ENCODE measurements around the gene HDLBP.

The HDLBP gene

DNA sequence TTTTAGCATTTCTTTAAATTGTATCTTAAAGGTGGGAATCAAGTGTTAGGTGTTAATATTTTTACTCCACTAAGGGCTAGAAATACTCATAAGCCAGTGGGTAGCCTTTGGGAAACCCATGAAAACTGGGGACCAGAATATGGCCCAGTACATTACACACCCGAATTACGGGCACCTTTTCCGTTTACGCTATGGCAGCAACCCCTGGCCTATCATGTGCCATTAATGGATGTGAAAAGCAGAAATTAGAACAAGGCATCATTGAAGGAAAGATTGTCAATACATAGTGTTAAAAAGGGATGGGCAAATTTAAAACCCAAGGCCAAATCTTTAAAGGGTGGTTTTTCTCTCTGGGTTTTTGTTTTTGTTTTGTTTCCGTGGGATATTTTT is 41.4 kb upstream of the HDLBP start:
- peak overlapping the region; percentile 86 for H3K4me3 ChIP-seq (ENCODE audit: low read length)
- TF ChIP-seq, protein P1, sequence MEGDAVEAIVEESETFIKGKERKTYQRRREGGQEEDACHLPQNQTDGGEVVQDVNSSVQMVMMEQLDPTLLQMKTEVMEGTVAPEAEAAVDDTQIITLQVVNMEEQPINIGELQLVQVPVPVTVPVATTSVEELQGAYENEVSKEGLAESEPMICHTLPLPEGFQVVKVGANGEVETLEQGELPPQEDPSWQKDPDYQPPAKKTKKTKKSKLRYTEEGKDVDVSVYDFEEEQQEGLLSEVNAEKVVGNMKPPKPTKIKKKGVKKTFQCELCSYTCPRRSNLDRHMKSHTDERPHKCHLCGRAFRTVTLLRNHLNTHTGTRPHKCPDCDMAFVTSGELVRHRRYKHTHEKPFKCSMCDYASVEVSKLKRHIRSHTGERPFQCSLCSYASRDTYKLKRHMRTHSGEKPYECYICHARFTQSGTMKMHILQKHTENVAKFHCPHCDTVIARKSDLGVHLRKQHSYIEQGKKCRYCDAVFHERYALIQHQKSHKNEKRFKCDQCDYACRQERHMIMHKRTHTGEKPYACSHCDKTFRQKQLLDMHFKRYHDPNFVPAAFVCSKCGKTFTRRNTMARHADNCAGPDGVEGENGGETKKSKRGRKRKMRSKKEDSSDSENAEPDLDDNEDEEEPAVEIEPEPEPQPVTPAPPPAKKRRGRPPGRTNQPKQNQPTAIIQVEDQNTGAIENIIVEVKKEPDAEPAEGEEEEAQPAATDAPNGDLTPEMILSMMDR (conservative IDR thresholded peaks at IDR 0.05; ENCODE audit: low read length) = no peak
- DNase-seq (ENCODE audit: low read depth) = no peak

GRCh38 chr2:241355983-241356870 is 40.8 kb upstream of the HDLBP start, which contains the start of gene FARP2:
FARP2 (plus strand) TSS chr2:241356285; CDS start chr2:241373108, 16,823 bp downstream.
- peak; percentile 98 for DNase-seq (ENCODE audit: low read depth)
- H3K4me3 ChIP-seq (ENCODE audit: low read length) = peak within 1 kb of the TSS; percentile 86
- TF ChIP-seq, protein P1 (conservative IDR thresholded peaks at IDR 0.05; ENCODE audit: low read length) = no peak

DNA sequence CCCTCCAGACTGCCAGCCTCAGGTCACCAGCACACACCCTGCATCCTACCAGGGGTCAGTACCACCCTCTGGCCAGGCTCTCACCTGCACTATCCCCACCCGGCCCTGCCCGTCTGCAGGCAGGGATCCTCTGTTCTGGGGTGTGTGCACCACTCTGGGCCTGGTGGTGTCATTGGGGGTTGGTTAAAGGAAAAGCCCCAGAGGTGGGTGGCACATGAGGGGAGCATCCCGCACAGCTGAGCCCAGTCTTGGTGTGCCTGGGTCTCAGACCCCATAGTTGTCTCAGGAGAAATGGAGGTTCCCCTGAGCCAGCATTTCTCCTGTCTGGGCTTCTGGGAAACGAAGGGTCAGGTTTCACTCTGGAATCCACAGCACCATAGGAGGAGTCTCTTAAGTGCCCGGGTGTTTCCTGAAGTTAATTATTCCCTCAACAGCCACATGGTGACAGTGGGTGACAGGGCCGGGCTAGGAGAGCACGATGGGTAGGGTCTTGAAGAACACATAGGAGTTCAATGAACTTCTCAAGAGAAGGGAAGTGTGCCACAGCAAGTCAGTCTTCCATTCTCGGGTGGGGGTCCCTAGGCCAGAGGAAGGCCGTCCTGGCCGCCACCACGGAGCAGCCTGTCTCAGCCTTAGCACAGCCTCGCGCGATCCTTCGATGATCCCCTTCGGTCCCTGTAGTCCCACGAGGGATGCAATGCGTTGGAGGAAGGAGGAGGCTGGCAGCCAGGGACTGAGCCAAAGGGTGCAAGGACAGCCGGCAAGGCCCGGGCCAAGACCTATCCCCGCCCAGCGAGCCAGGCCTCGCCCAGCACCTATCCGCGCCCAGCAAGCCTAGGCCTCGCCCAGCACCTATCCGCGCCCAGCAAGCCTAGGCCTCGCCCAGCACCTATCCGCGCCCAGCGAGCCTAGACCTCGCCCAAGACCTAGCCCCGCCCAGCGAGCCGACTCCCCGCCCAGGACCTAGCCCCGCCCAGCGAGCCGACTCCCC is 39.5 kb upstream of the HDLBP start:
- peak; percentile 62 for DNase-seq (ENCODE audit: low read depth)
- TF ChIP-seq, protein P1 (conservative IDR thresholded peaks at IDR 0.05; ENCODE audit: low read length) = peak; percentile 13; the same call in 1 of the 2 replicates
- peak overlapping the region; percentile 8; the same call in 1 of the 2 replicates for H3K4me3 ChIP-seq (ENCODE audit: low read length)

GRCh38 chr2:241352227-241352626 is 36.8 kb upstream of the HDLBP start:
- no peak overlapping the region for H3K4me3 ChIP-seq (ENCODE audit: low read length)
- TF ChIP-seq, protein P1 (conservative IDR thresholded peaks at IDR 0.05; ENCODE audit: low read length) = no peak
- DNase-seq (ENCODE audit: low read depth) = no peak

GRCh38 chr2:241351640-241352031 is 36.2 kb upstream of the HDLBP start:
- TF ChIP-seq, protein P1 (conservative IDR thresholded peaks at IDR 0.05; ENCODE audit: low read length) = no peak
- DNase-seq (ENCODE audit: low read depth) = no peak

DNA sequence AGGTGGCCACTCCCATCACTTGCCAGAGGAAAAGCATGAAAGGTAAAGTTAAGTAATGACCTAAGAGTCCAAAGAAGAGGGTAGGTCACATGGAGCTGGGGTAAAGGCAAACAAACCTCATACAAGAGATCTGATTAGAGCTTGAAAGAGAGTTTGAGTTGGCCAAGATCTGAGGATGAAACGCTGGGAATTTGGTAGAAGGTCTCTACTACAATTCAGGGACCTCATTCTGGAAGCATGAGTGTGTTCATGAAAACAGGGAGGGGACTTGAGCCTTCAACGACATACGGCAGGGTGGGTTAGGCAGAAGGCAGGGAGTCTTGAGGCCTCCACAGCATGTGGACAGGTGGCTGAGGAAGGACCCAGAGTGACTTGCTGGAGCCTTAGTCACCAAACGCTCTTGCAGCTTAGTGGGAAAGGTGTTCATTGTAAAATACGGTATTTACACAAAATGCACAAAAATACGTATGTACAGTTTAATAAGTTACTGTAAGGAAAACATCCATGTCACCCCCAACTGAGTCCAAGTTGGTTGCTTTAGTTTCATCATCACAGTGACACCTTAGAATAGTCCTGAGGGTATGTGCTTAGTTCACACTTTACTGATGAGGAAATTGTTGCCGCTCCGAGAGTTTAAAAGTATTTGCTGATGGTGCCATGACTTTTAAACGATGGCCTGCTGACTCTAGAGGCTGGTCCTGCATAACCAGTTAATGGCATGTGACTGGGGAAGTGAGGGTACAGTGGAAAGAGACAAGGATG is 35.6 kb upstream of the HDLBP start:
- no peak overlapping the region for H3K4me3 ChIP-seq (ENCODE audit: low read length)
- TF ChIP-seq, protein P1 (conservative IDR thresholded peaks at IDR 0.05; ENCODE audit: low read length) = no peak
- DNase-seq (ENCODE audit: low read depth) = no peak

More at GRCh38 chr2:241351640-241352031, 36.2 kb upstream of the HDLBP start:
- no peak overlapping the region for H3K4me3 ChIP-seq (ENCODE audit: low read length)

Data from AG10803 (cell line).